ENCODE measurements around the gene MACROH2A2.

Gene MACROH2A2

DNA sequence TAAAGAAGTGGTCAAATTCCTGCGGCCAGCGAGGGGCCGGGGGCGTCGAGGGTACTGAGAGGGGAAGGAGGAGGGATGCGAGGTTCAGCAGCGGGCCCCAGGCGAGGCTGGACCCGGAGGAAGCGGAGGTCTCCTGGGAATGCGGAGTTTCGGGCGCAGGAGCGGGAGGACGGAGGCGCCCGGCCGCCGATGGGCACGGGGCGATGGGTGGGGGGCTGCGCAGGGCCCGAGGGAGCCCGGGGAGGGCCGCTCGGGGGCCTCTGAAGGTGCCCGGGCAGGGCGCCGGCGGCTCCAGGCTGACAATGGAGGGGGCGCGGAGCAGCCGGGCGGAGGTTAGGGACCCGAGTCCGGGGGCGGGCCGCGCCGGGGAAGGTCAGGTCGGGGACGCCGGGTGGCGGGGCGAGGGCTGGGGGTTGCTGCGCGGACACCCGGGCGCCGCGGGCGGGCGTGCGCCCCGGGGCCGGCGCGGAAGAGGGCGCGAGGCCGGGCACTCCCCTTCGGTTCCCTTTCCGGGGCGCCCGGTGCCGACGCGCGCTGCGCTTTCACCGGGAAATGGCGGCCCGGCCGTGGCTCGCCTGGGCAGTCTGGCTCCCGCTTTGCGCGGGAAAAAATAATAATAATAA is 683 bp downstream of the MACROH2A2 start:
- TF ChIP-seq POLR2AphosphoS5 (IDR thresholded peaks at IDR 0.05; ENCODE audit: low read depth, low read length): no peak
- TF ChIP-seq TAF1 (IDR thresholded peaks at IDR 0.05; ENCODE audit: borderline replicate concordance, insufficient read depth, low read length): no peak
- TF ChIP-seq SIN3A (IDR thresholded peaks at IDR 0.05; ENCODE audit: borderline replicate concordance, insufficient read depth, low read length): no peak
- TF ChIP-seq FOXP2 (optimal IDR thresholded peaks at IDR 0.05; ENCODE audit: borderline replicate concordance, extremely low read depth, extremely low read length, insufficient read depth): no peak
- TF ChIP-seq, protein P1, sequence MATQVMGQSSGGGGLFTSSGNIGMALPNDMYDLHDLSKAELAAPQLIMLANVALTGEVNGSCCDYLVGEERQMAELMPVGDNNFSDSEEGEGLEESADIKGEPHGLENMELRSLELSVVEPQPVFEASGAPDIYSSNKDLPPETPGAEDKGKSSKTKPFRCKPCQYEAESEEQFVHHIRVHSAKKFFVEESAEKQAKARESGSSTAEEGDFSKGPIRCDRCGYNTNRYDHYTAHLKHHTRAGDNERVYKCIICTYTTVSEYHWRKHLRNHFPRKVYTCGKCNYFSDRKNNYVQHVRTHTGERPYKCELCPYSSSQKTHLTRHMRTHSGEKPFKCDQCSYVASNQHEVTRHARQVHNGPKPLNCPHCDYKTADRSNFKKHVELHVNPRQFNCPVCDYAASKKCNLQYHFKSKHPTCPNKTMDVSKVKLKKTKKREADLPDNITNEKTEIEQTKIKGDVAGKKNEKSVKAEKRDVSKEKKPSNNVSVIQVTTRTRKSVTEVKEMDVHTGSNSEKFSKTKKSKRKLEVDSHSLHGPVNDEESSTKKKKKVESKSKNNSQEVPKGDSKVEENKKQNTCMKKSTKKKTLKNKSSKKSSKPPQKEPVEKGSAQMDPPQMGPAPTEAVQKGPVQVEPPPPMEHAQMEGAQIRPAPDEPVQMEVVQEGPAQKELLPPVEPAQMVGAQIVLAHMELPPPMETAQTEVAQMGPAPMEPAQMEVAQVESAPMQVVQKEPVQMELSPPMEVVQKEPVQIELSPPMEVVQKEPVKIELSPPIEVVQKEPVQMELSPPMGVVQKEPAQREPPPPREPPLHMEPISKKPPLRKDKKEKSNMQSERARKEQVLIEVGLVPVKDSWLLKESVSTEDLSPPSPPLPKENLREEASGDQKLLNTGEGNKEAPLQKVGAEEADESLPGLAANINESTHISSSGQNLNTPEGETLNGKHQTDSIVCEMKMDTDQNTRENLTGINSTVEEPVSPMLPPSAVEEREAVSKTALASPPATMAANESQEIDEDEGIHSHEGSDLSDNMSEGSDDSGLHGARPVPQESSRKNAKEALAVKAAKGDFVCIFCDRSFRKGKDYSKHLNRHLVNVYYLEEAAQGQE (IDR thresholded peaks at IDR 0.05; ENCODE audit: insufficient read depth in 1 of 2, low read depth in 2 of 2, low read length in 2 of 2): no peak

DNA sequence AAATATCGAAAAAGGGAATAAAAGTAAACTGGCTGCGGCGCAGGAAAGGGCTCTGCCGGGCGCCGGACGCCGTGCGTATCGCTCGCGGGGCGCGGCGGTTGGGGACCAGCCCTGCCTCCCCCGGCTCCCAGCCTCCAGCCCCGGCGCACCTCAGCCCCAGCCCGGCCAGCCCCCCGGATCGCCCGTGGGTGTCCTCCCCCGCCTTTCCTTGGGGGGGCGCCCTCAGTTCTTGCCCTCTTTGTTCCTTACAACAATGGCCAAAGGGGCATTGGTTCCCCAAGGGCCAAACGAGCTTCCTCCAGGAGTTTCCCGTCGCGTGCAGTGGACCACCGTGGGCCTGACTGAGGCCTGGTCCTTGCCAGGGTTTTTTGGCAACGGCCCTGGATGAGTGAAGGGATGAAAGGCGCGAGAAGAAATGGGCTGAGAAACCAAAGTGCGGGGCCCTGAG is 1.2 kb downstream of the MACROH2A2 start:
- no peak for TF ChIP-seq POLR2AphosphoS5 (IDR thresholded peaks at IDR 0.05; ENCODE audit: low read depth, low read length)
- TF ChIP-seq FOXP2 (optimal IDR thresholded peaks at IDR 0.05; ENCODE audit: borderline replicate concordance, extremely low read depth, extremely low read length, insufficient read depth): no peak
- TF ChIP-seq SIN3A (IDR thresholded peaks at IDR 0.05; ENCODE audit: borderline replicate concordance, insufficient read depth, low read length): no peak
- TF ChIP-seq, protein P1 (IDR thresholded peaks at IDR 0.05; ENCODE audit: insufficient read depth in 1 of 2, low read depth in 2 of 2, low read length in 2 of 2): no peak
- no peak for TF ChIP-seq TAF1 (IDR thresholded peaks at IDR 0.05; ENCODE audit: borderline replicate concordance, insufficient read depth, low read length)

DNA sequence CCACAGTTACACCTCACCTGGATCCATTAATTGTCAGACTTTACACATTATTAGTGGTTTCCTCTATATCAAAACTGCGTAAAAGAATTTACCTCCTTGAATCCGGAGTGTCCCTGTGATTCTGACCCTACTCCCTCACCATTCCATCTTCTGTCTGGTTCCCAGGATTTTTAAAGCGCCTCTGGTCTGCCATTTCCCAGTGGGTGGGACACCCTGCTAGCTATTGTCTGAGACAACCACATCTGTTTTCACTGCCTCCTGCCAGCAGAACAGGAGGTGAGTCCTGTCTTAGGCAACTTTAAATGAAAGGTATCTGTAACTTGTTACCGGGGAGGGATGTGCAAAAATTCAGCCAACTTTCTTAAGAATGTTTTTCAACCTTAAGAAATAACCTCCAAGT is 2.3 kb downstream of the MACROH2A2 start:
- TF ChIP-seq POLR2AphosphoS5 (IDR thresholded peaks at IDR 0.05; ENCODE audit: low read depth, low read length) (no peak), SIN3A (IDR thresholded peaks at IDR 0.05; ENCODE audit: borderline replicate concordance, insufficient read depth, low read length) (no peak), TAF1 (IDR thresholded peaks at IDR 0.05; ENCODE audit: borderline replicate concordance, insufficient read depth, low read length) (no peak), FOXP2 (optimal IDR thresholded peaks at IDR 0.05; ENCODE audit: borderline replicate concordance, extremely low read depth, extremely low read length, insufficient read depth) (no peak)
- TF ChIP-seq, protein P1 (IDR thresholded peaks at IDR 0.05; ENCODE audit: insufficient read depth in 1 of 2, low read depth in 2 of 2, low read length in 2 of 2): no peak

DNA sequence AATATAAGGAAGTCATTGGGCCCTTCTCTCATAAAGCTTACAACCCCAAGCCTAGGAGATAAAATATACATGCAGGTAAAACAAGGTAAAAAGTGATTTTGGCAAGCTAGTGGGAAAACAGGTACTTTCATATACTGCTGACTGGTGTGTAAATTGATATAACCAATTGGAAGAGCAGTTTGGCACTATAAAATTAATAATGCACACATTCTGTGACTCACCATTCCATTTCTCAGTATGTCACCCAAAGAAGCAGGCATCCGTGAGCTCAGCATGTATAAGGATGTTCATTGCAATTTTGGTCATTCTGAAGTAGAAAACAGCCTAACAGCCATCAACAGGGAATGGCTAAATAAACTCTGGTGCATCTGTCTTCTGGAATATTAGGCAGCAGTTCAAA is 2.9 kb downstream of the MACROH2A2 start:
- no peak for TF ChIP-seq FOXP2 (optimal IDR thresholded peaks at IDR 0.05; ENCODE audit: borderline replicate concordance, extremely low read depth, extremely low read length, insufficient read depth)
- TF ChIP-seq, protein P1 (IDR thresholded peaks at IDR 0.05; ENCODE audit: insufficient read depth in 1 of 2, low read depth in 2 of 2, low read length in 2 of 2): no peak
- TF ChIP-seq POLR2AphosphoS5 (IDR thresholded peaks at IDR 0.05; ENCODE audit: low read depth, low read length): no peak
- TF ChIP-seq SIN3A (IDR thresholded peaks at IDR 0.05; ENCODE audit: borderline replicate concordance, insufficient read depth, low read length): no peak
- no peak for TF ChIP-seq TAF1 (IDR thresholded peaks at IDR 0.05; ENCODE audit: borderline replicate concordance, insufficient read depth, low read length)

Data from PFSK-1 (cell line).